ENCODE measurements around the gene ACTL6B.

- TF ChIP-seq CTCF (IDR thresholded peaks at IDR 0.05; ENCODE audit: extremely low read depth in 1 of 2, insufficient read depth in 1 of 2, low read depth in 1 of 2, low read length in 2 of 2): no peak
- no peak for TF ChIP-seq POLR2A (IDR thresholded peaks at IDR 0.05; ENCODE audit: low read depth, low read length)
- no peak for TF ChIP-seq EZH2 (IDR thresholded peaks at IDR 0.05; ENCODE audit: borderline replicate concordance, low read depth, low read length, severe bottlenecking)
- no peak for TF ChIP-seq POLR2AphosphoS5 (IDR thresholded peaks at IDR 0.05; ENCODE audit: insufficient read depth, low read depth, low read length)
These were observed 38.0 kb upstream of the ACTL6B start, which contains the start of gene GIGYF1 for GRCh38 chr7:100694098-100694745.
